Measurements from ENCODE around the gene TRIM73. TPM values are rescaled to one million over a fixed set of nuclear protein-coding genes. Genes with fewer than 3 reads are reported as not detected.
A peak's percentile ranks its signal among the peaks of the same experiment; 100 is the strongest.
"Not testable (repeated sequence)": the region's sequence is repeated elsewhere in the genome, so short reads cannot be mapped to it uniquely, and the experiment has no call there.

TRIM73 gene
- total RNA-seq (2016; rRNA removed; fragmentation: Illumina TruSeq; extraction: Trizol) (4.5 and 5.7 TPM in 2 replicates), polyA plus RNA-seq (2011; rRNA removed) (1.5 and 3.1 TPM in 2 replicates), polyA minus RNA-seq (2011; rRNA and poly(A)+ RNA removed; ENCODE audit: low replicate concordance) (3.5 and 5.1 TPM in 2 replicates), Bru-seq, nascent RNA (percentile 34 among the genes with signal in this experiment), BruChase-seq, experiment 1, labeled RNA remaining after a 6-hour chase (percentile 36 among the genes with signal in this experiment), BruChase-seq, experiment 2, labeled RNA remaining after a 2-hour chase (percentile 41 among the genes with signal in this experiment)
- total RNA-seq (2016; cell fraction: cytosol; rRNA removed; fragmentation: Illumina TruSeq; extraction: Trizol; ENCODE audit: low read depth): 3.0 and 3.9 TPM in 2 replicates
- total RNA-seq (2016; cell fraction: insoluble cytoplasmic fraction; rRNA removed; fragmentation: Illumina TruSeq; extraction: Trizol): 4.3 and 4.7 TPM in 2 replicates
- total RNA-seq (2016; cell fraction: membrane; rRNA removed; fragmentation: Illumina TruSeq; extraction: Trizol): 2.4 and 4.4 TPM in 2 replicates
- total RNA-seq (2016; cell fraction: nucleus; rRNA removed; fragmentation: Illumina TruSeq; extraction: Trizol): 5.0 and 5.3 TPM in 2 replicates
- 0.65 and 1.1 TPM in 2 replicates for polyA plus RNA-seq (2011; cell fraction: cytosol; rRNA removed)
- polyA plus RNA-seq (2011; cell fraction: nucleus; rRNA removed): 41.6 and 42.4 TPM in 2 replicates
- 3.7 and 5.9 TPM in 2 replicates for polyA plus RNA-seq (2012)
- 1.3 and 2.1 TPM in 2 replicates for polyA plus RNA-seq (2016; cell fraction: cytosol; fragmentation: Illumina TruSeq; extraction: Trizol; ENCODE audit: low read depth)
- 2.8 and 4.1 TPM in 2 replicates for polyA plus RNA-seq (2016; cell fraction: insoluble cytoplasmic fraction; fragmentation: Illumina TruSeq; extraction: Trizol; ENCODE audit: low read depth)
- polyA plus RNA-seq (2016; cell fraction: membrane; fragmentation: Illumina TruSeq; extraction: Trizol; ENCODE audit: low read depth): 1.6 TPM in 2 replicates
- polyA plus RNA-seq (2016; cell fraction: nucleus; fragmentation: Illumina TruSeq; extraction: Trizol; ENCODE audit: insufficient read depth, low read depth): 15.1 TPM in 2 replicates
- polyA minus RNA-seq (2011; cell fraction: cytosol; rRNA and poly(A)+ RNA removed): 0.20 and 1.4 TPM in 2 replicates
- 10.8 and 10.9 TPM in 2 replicates for polyA minus RNA-seq (2011; cell fraction: nucleus; rRNA and poly(A)+ RNA removed)
- long read RNA-seq, experiment 1, partial matches to known transcripts: 0 of 5 reads
- long read RNA-seq, experiment 1, other reads (novel, unspliced or antisense): 2 of 5 reads
- long read RNA-seq, experiment 2, partial matches to known transcripts: 1 of 3 reads
- long read RNA-seq, experiment 2, other reads (novel, unspliced or antisense): 2 of 3 reads

DNA sequence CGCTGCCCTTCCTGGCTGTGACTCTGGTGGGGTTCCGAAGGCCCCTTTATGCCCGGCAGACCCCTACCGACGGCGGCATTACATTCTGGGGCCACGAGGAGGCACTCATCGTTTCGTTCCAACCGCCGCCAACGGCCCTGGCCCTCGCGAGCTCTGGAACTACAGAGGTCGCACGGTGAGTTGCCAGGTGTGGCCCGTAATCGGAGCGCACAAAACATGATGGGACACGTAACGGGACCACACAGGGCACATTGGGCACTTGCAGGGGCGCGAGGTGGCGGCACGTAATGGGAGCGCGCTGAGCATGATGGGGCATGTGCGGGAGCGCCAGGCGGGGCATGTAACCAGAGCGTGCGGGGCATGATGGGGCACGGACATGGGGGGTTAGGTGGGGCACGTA is at the start of gene TRIM73:
TSS of gene TRIM73 (plus strand) at position 301 of the 400 bp plus-strand sequence. CDS start 3,305 bp downstream, outside the sequence.
- H3K9ac ChIP-seq (ENCODE audit: insufficient read depth, low read depth, low read length); in situ Hi-C loops (cut with HindIII; ENCODE audit: extremely low pct_ligation_motif_present, low pct_unique_long_range_greater_than_20kb); H2AFZ ChIP-seq (ENCODE audit: low read length); H3K9me3 ChIP-seq (ENCODE audit: low read length); CTCF ChIA-PET (ENCODE audit: low intra/inter-chr PET ratio, low total read pairs); DNase-seq (ENCODE audit: low spot score); H4K20me1 ChIP-seq (ENCODE audit: insufficient read depth, low read length); intact Hi-C loops (cut with micrococcal nuclease; ENCODE audit: unreplicated experiment); H3K79me2 ChIP-seq (ENCODE audit: insufficient read depth, low read length); H3K4me1 ChIP-seq (ENCODE audit: insufficient read depth, low read length); ATAC-seq; POLR2A ChIA-PET; H3K27me3 ChIP-seq (ENCODE audit: control insufficient read depth in 1 of 2, insufficient read depth in 2 of 2, low read length in 2 of 2); H3K27ac ChIP-seq (ENCODE audit: extremely low read length, insufficient read depth, low read length); FAIRE-seq; BruUV-seq (replicated peaks); H3K4me3 ChIP-seq (replicated peaks in 1 of 3; ENCODE audit: insufficient read depth in 1 of 3, low read depth in 2 of 3, low read length in 3 of 3); H3K36me3 ChIP-seq (replicated peaks in 1 of 2; ENCODE audit: control insufficient read depth in 1 of 2, insufficient read depth in 2 of 2, low read length in 2 of 2); H3K4me2 ChIP-seq (ENCODE audit: low read depth, low read length): not testable (repeated sequence)
- whole genome bisulfite sequencing (ENCODE audit: low lambda C conversion rate): 92% methylated on average over 10 of the region's 34 CpGs

DNA sequence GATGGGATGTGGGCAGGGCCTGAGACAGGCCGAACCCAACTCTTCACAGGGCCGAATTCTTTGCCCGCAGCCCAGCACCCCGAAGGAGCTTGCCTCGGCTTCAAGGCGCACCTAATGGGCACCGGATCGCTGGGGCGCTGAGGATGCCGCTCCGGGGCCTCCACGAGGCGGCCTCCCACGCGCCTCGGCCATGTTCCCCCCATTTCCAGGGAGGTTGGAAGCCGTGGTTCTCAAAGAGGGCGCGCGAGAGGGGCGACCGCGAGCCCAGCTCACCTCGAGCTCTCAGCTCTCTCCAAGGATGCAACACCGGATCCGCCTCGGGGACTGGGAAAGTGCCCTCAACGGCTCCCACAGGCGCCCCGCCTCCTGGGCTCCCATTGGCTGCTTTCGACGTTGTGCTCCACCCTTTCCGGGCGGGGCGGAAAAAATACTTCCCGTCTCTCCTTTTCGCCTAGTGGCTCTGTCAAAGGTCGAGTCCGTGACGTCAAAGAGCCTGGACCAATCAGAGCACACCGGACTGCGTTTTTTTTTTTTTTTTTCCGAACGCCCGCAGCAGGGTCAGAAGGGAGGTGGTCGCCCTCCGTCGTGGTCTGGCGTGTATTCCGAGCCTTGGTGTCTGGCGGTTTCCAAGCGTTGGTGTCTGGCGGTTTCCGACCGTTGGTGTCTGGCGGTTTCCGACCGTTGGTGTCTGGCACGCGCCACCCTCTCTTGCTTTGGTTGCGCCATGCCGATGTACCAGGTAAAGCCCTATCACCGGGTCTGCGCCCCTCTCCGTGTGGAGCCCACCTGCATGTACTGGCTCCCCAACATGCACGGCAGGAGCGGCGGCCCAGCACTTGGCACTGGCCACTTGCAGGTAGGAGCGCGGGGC is 36.5 kb upstream of the TRIM73 start:
- CTCF ChIA-PET (ENCODE audit: low intra/inter-chr PET ratio, low total read pairs); H3K4me2 ChIP-seq (ENCODE audit: low read depth, low read length); H3K27me3 ChIP-seq (ENCODE audit: control insufficient read depth in 1 of 2, insufficient read depth in 2 of 2, low read length in 2 of 2); H3K4me1 ChIP-seq (ENCODE audit: insufficient read depth, low read length); POLR2A ChIA-PET; H3K27ac ChIP-seq (ENCODE audit: extremely low read length, insufficient read depth, low read length); H3K9ac ChIP-seq (ENCODE audit: insufficient read depth, low read depth, low read length); BruUV-seq (replicated peaks); DNase-seq (ENCODE audit: low spot score); H3K79me2 ChIP-seq (ENCODE audit: insufficient read depth, low read length); H2AFZ ChIP-seq (ENCODE audit: low read length); H3K36me3 ChIP-seq (replicated peaks in 1 of 2; ENCODE audit: control insufficient read depth in 1 of 2, insufficient read depth in 2 of 2, low read length in 2 of 2); H3K9me3 ChIP-seq (ENCODE audit: low read length); FAIRE-seq; intact Hi-C loops (cut with micrococcal nuclease; ENCODE audit: unreplicated experiment); in situ Hi-C loops (cut with HindIII; ENCODE audit: extremely low pct_ligation_motif_present, low pct_unique_long_range_greater_than_20kb); H4K20me1 ChIP-seq (ENCODE audit: insufficient read depth, low read length): not testable (repeated sequence)
- H3K4me3 ChIP-seq (replicated peaks in 1 of 3; ENCODE audit: insufficient read depth in 1 of 3, low read depth in 2 of 3, low read length in 3 of 3): peak overlapping the region in 1 of 3 experiments; percentile 23; a peak in 1 of 6 replicates
- WGBS (ENCODE audit: low lambda C conversion rate): no CpG with 5 or more reads among the region's 70 CpGs
- ATAC-seq: peak; percentile 95

DNA sequence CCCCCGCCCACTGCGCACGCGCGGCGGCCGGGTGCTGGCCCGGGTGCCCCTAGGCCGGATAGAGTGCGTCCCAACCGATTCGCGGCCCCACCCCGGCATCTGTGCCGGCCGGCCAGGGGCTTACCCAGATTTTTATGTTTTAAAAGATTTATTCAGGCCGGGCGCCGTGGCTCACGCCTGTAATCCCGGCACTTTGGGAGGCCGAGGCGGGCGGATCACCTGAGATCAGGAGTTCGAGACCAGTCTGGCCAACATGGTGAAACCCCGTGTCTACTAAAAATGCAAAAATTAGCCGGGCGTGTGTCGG is 35.9 kb upstream of the TRIM73 start:
- H3K27ac ChIP-seq (ENCODE audit: extremely low read length, insufficient read depth, low read length); in situ Hi-C loops (cut with HindIII; ENCODE audit: extremely low pct_ligation_motif_present, low pct_unique_long_range_greater_than_20kb); H3K4me2 ChIP-seq (ENCODE audit: low read depth, low read length); CTCF ChIA-PET (ENCODE audit: low intra/inter-chr PET ratio, low total read pairs); H3K9ac ChIP-seq (ENCODE audit: insufficient read depth, low read depth, low read length); POLR2A ChIA-PET; H3K4me3 ChIP-seq (replicated peaks in 1 of 3; ENCODE audit: insufficient read depth in 1 of 3, low read depth in 2 of 3, low read length in 3 of 3); H3K36me3 ChIP-seq (replicated peaks in 1 of 2; ENCODE audit: control insufficient read depth in 1 of 2, insufficient read depth in 2 of 2, low read length in 2 of 2); H4K20me1 ChIP-seq (ENCODE audit: insufficient read depth, low read length); FAIRE-seq; H3K4me1 ChIP-seq (ENCODE audit: insufficient read depth, low read length); DNase-seq (ENCODE audit: low spot score); BruUV-seq (replicated peaks); H3K9me3 ChIP-seq (ENCODE audit: low read length); H3K79me2 ChIP-seq (ENCODE audit: insufficient read depth, low read length); intact Hi-C loops (cut with micrococcal nuclease; ENCODE audit: unreplicated experiment); H2AFZ ChIP-seq (ENCODE audit: low read length); H3K27me3 ChIP-seq (ENCODE audit: control insufficient read depth in 1 of 2, insufficient read depth in 2 of 2, low read length in 2 of 2); ATAC-seq: not testable (repeated sequence)
- WGBS (ENCODE audit: low lambda C conversion rate): no CpG with 5 or more reads among the region's 29 CpGs
